Body of pancreas (tissue), 4 donors: ENCODE data around the gene CSRP3. TPM values are rescaled to one million over a fixed set of nuclear protein-coding genes. Genes with fewer than 3 reads are reported as not detected.

Experiments used
- ATAC-seq: fragments of 150-250 bp; one replicate; pipeline ENCODE4 v1.9.1; 2016
- DNase-seq, 4 donors: peaks; one replicate each; pipeline ENCODE4 v3.0.0-alpha.2; 2019
- H3K27ac ChIP-seq, 4 donors: fragments of 200-600 bp; sonication (generic); 1 replicate in 3 of 4; 2 replicates in 1 of 4; pipeline versions ENCODE4 v1.5.1 to v1.6.1; 2016 to 2019; ENCODE audit warnings: mild to moderate bottlenecking in 1 of 4, mixed read lengths in 1 of 4, moderate library complexity in 1 of 4
- H3K27me3 ChIP-seq, 2 donors: fragments of 200-600 bp; sonication (generic); one replicate each; pipeline ENCODE4 v1.6.0; 2016; ENCODE audit warnings: mild to moderate bottlenecking in 1 of 2
- H3K36me3 ChIP-seq, 2 donors: fragments of 200-600 bp; sonication (generic); replicated peaks in 1 of 2; 2 replicates each; pipeline ENCODE4 v1.5.1; 2016; ENCODE audit warnings: low read depth in 2 of 2; ENCODE audit not compliant: insufficient read depth in 1 of 2
- H3K4me1 ChIP-seq: fragments of 200-600 bp; sonication (generic); one replicate; pipeline ENCODE4 v1.6.0; 2016
- H3K4me3 ChIP-seq, 2 donors: fragments of 200-600 bp; sonication (generic); 1 replicate in 1 of 2; 2 replicates in 1 of 2; pipeline ENCODE4 v1.5.1; 2016 to 2019
- H3K9me3 ChIP-seq, 3 donors: fragments of 200-600 bp; sonication (generic); 1 replicate in 2 of 3; 2 replicates in 1 of 3; pipeline ENCODE4 v1.5.1; 2016
- POLR2A ChIP-seq, 3 donors: fragments of 450-650 bp; IDR thresholded peaks; one replicate each; pipeline ENCODE4 v1.6.1; 2016; ENCODE audit warnings: antibody characterized with exemption in 3 of 3, mild to moderate bottlenecking in 2 of 3
- WGBS, 2 donors: methylation state at CpG; one replicate each; pipeline ENCODE4 v1.1.5; 2017; 5-methylcytosine and 5-hydroxymethylcytosine counted together
- intact Hi-C: fragments of 100-400 bp; cut with DNase I; formaldehyde crosslinking; loops from one replicate; pipeline ENCODE4 v1.15.1; 2023
- total RNA-seq, 2 donors: library from RNA; depleted of rRNA; stranded (reverse); fragments of >200 nt; gene quantifications; one replicate each; pipeline ENCODE4 v1.1.0, GENCODE V29; 2016
- TF ChIP-seq, protein P1 (sequence below), 7 experiments: fragments of 450-650 bp in 4 of 7; fragments of 200-600 bp in 3 of 7; sonication (generic) in 3 of 7; IDR thresholded peaks; one replicate each; pipeline ENCODE4 v1.5.1; 2016 to 2019; ENCODE audit warnings: antibody characterized with exemption in 7 of 7

Gene CSRP3
- total RNA-seq, 2 donors from 2014 or later: not detected

DNA sequence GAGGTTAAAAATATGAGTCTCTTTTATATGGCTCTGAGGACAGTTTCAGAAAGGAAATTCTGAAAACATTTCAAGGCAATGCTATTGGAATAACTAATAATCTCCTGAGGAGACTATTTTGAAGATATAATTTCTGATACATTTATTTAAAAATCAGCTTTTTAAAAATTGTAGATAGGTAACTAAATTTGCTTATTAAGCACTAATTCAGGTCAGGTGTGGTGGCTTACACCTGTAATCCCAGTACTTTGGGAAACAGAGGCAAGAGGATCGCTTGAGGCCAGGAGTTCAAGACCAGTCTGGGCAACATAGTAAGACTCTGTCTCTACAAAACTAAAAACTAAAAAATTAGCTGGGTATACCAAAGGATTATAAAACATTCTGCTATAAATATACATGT, 67.8 kb downstream of the CSRP3 start:
- intact Hi-C loops: no loop called here
- H3K4me3 ChIP-seq: no peak overlapping the region

More for the DNA sequence above, 67.8 kb downstream of the CSRP3 start:
- TF ChIP-seq POLR2A (IDR thresholded peaks at IDR 0.05): no peak
- TF ChIP-seq, protein P1, sequence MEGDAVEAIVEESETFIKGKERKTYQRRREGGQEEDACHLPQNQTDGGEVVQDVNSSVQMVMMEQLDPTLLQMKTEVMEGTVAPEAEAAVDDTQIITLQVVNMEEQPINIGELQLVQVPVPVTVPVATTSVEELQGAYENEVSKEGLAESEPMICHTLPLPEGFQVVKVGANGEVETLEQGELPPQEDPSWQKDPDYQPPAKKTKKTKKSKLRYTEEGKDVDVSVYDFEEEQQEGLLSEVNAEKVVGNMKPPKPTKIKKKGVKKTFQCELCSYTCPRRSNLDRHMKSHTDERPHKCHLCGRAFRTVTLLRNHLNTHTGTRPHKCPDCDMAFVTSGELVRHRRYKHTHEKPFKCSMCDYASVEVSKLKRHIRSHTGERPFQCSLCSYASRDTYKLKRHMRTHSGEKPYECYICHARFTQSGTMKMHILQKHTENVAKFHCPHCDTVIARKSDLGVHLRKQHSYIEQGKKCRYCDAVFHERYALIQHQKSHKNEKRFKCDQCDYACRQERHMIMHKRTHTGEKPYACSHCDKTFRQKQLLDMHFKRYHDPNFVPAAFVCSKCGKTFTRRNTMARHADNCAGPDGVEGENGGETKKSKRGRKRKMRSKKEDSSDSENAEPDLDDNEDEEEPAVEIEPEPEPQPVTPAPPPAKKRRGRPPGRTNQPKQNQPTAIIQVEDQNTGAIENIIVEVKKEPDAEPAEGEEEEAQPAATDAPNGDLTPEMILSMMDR (IDR thresholded peaks at IDR 0.05): no peak
- DNase-seq (no peak), ATAC-seq (no peak)
- Histone ChIP-seq H3K36me3 (no peaks in the 10 kb centered on the region), H3K27ac (no peak overlapping the region), H3K27me3 (no peaks in the 10 kb centered on the region), H3K4me1 (no peaks in the 10 kb centered on the region), H3K9me3 (peaks cover 0 to 3% (median 0%) of the 10 kb centered on the region in 3 donors)
- WGBS, 2 donors: 100% methylated on average over 1 of the region's 1 CpG

Other genes starting within 250 kb of the CSRP3 start
- not detected for gene MRGPRX2, start 141.3 kb downstream of the CSRP3 start, total RNA-seq
- 10 to 100 TPM; 12.2 to 16.9 TPM for gene ZDHHC13, start 84.8 kb downstream of the CSRP3 start, total RNA-seq
- gene E2F8, start 39.0 kb upstream of the CSRP3 start, total RNA-seq: under 1 TPM in 1 of 2 donors, not detected in 1; 0.26 TPM